Measurements from ENCODE around the gene FCRLB.

The FCRLB gene

GRCh38 chr1:161766102-161766981, 45.0 kb downstream of the FCRLB start, which contains the start of gene ATF6 (continued):
- TF ChIP-seq MYNN (tag by site-specific recombination; IDR thresholded peaks at IDR 0.05; ENCODE audit: borderline replicate concordance): no peak
- TF ChIP-seq ZNF768 (tag by site-specific recombination; IDR thresholded peaks at IDR 0.05): no peak
- peak; percentile 86 for TF ChIP-seq ZNF335 (tag by site-specific recombination; conservative IDR thresholded peaks at IDR 0.05)
- peak; percentile 91 for TF ChIP-seq ZXDB (tag by site-specific recombination; IDR thresholded peaks at IDR 0.05)
- TF ChIP-seq BCL6B (tag by site-specific recombination; IDR thresholded peaks at IDR 0.05): no peak
- TF ChIP-seq ZFP69B (tag by site-specific recombination; IDR thresholded peaks at IDR 0.05): peak; percentile 79; the same call in 1 of the 2 replicates
- 0 out of 2 replicates have a peak, but pooled peaks have one; percentile 50 for TF ChIP-seq ZNF155 (tag by site-specific recombination; IDR thresholded peaks at IDR 0.05)
- no peak for TF ChIP-seq ZNF274 (IDR thresholded peaks at IDR 0.05; ENCODE audit: low read length)
- TF ChIP-seq ZNF274 (tag by site-specific recombination; IDR thresholded peaks at IDR 0.05; ENCODE audit: borderline replicate concordance): no peak
- no peak for TF ChIP-seq SALL2 (tag by site-specific recombination; IDR thresholded peaks at IDR 0.05; ENCODE audit: borderline replicate concordance)
- TF ChIP-seq ZNF324 (tag by site-specific recombination; IDR thresholded peaks at IDR 0.05): no peak
- TF ChIP-seq ZNF558 (tag by site-specific recombination; IDR thresholded peaks at IDR 0.05): no peak
- TF ChIP-seq ZNF10 (tag by site-specific recombination; IDR thresholded peaks at IDR 0.05): no peak
- no peak; the same call in 1 of the 2 replicates for TF ChIP-seq KLF1 (tag by site-specific recombination; IDR thresholded peaks at IDR 0.05)
- no peak for TF ChIP-seq MEIS1 (CRISPR knock-in tag; IDR thresholded peaks at IDR 0.05; ENCODE audit: borderline replicate concordance)
- peak; percentile 89 for TF ChIP-seq ZNF692 (tag by site-specific recombination; IDR thresholded peaks at IDR 0.05)
- no peak; the same call in 1 of the 2 replicates for TF ChIP-seq KLF17 (tag by site-specific recombination; IDR thresholded peaks at IDR 0.05)
- TF ChIP-seq ZNF266 (tag by site-specific recombination; IDR thresholded peaks at IDR 0.05; ENCODE audit: low read depth): no peak
- no peak for TF ChIP-seq ZIC2 (tag by site-specific recombination; IDR thresholded peaks at IDR 0.05)
- no peak; the same call in 1 of the 2 replicates for TF ChIP-seq ZBTB6 (tag by site-specific recombination; IDR thresholded peaks at IDR 0.05)
- peak; percentile 80 for TF ChIP-seq ZNF24 (tag by site-specific recombination; IDR thresholded peaks at IDR 0.05)
- no peak for TF ChIP-seq ZNF416 (tag by site-specific recombination; IDR thresholded peaks at IDR 0.05)
- TF ChIP-seq SP7 (tag by site-specific recombination; IDR thresholded peaks at IDR 0.05): peak; percentile 59; the same call in 1 of the 2 replicates
- TF ChIP-seq ZNF239 (tag by site-specific recombination; IDR thresholded peaks at IDR 0.05): no peak
- TF ChIP-seq ZNF777 (tag by site-specific recombination; IDR thresholded peaks at IDR 0.05; ENCODE audit: borderline replicate concordance): no peak; the same call in 1 of the 2 replicates
- no peak for TF ChIP-seq ZNF596 (tag by site-specific recombination; IDR thresholded peaks at IDR 0.05)
- peak; percentile 47; the same call in 1 of the 2 replicates for TF ChIP-seq ZBTB10 (tag by site-specific recombination; IDR thresholded peaks at IDR 0.05)
- TF ChIP-seq TSHZ1 (tag by site-specific recombination; IDR thresholded peaks at IDR 0.05; ENCODE audit: borderline replicate concordance): no peak

Data from HEK293 (cell line).